ENCODE measurements around the gene SLC46A1.

Gene SLC46A1

DNA sequence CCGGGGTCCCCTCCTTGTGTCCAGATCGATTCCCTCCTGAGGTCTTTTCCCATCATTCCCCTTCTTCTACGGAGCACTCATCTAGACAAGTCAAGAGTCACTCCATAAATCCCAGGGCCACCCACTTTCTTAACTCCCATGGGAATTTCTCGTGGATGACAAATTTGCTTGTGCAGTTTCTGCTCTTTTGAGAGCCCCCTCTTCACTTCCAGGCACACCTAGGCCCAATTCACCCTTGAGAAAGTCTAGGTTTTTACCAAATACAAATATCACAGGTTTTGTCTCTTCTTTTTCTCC is 48.2 kb downstream of the SLC46A1 start:
- TF ChIP-seq, protein P1, sequence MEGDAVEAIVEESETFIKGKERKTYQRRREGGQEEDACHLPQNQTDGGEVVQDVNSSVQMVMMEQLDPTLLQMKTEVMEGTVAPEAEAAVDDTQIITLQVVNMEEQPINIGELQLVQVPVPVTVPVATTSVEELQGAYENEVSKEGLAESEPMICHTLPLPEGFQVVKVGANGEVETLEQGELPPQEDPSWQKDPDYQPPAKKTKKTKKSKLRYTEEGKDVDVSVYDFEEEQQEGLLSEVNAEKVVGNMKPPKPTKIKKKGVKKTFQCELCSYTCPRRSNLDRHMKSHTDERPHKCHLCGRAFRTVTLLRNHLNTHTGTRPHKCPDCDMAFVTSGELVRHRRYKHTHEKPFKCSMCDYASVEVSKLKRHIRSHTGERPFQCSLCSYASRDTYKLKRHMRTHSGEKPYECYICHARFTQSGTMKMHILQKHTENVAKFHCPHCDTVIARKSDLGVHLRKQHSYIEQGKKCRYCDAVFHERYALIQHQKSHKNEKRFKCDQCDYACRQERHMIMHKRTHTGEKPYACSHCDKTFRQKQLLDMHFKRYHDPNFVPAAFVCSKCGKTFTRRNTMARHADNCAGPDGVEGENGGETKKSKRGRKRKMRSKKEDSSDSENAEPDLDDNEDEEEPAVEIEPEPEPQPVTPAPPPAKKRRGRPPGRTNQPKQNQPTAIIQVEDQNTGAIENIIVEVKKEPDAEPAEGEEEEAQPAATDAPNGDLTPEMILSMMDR (IDR thresholded peaks at IDR 0.05; ENCODE audit: low read depth, low read length, missing control alignments): no peak
- no peak for DNase-seq (ENCODE audit: extremely low read depth, low read depth)
- peak overlapping the region; percentile 97 for H3K4me3 ChIP-seq (replicated peaks; ENCODE audit: low read depth, low read length)

DNA sequence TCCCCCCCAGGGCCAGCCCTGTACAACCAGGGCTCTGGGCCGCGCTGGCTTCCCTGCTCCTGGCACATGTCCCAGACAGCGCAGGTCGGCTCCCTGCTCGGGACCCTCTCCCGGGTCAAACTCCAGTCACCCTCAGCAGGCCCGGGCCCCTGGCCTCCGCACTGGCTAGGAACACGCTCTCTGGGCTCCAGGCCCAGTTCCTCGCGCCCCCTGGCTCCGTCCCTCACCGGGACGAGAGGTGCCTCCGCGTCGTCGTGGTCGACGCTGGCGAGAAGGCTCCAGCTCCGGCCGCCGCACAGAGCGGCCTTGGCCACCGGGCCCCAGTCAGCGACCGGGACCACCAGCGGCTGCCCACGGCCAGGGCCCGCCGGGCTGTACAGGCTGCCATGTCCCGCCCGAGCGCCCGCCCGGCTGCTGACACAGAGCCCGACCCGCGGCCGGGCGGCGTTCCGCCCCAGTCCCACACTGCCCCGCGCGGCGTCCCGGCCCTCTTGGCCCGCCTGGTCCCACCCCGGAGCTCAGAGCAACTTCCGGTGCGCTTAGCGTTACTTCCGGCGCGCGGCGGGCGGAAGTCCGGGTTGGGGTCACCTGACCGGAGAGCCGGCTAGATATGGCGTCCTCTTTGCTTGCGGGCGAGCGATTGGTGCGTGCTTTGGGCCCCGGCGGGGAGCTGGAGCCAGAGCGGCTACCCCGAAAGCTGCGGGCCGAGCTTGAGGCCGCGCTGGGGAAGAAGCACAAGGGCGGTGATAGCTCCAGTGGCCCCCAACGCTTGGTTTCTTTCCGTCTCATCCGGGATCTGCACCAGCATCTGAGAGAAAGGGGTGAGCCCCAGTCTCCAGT is 48.7 kb downstream of the SLC46A1 start, which contains the start of gene POLDIP2:
TSS of gene POLDIP2 (minus strand) at position 467 of the 840 bp plus-strand sequence. CDS start at position 388, 79 bp downstream.
- peak within 1 kb of the TSS; percentile 97 for H3K4me3 ChIP-seq (replicated peaks; ENCODE audit: low read depth, low read length)
- peak; percentile 73 for DNase-seq (ENCODE audit: extremely low read depth, low read depth)
- TF ChIP-seq, protein P1 (IDR thresholded peaks at IDR 0.05; ENCODE audit: low read depth, low read length, missing control alignments): no peak

DNA sequence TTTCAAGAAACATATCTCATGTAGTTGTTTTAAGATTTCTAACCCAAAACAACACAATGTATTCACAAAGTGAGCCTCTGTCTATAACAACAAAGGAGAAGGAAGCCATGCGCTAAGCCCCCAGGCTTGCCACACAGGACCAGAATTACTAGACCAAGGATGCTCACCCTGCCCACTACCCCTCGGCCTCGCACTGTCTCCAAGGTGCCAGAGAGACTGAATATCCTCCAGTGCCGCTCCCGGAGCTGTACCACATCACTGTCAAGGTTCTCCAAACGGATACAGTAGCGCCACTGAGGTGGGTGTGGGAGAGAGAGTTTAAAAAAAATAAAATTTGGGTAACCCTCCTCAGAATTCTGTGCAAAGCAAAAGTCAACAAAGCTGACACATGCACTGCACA is 55.7 kb downstream of the SLC46A1 start:
- no peak for DNase-seq (ENCODE audit: extremely low read depth, low read depth)
- TF ChIP-seq, protein P1 (IDR thresholded peaks at IDR 0.05; ENCODE audit: low read depth, low read length, missing control alignments): no peak
- no peak overlapping the region for H3K4me3 ChIP-seq (replicated peaks; ENCODE audit: low read depth, low read length)

DNA sequence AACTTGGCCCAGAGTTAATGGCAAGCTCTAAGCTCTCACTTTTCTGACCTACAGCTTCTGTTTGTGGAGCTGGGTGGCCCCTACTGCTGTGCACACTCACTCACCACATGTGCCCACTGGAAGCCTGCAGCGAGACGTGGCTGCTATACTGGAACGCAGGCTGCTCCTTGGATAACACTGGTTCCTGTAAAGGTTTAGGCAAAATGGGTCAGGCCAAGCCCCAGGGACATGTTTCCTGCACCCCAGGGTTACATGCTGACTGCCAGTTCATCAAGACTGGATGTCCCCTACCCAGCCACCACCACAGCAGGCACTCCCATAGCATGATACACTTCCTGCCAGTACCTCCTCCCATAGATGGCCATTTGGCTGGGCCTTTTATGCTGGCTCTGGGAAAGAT is 57.0 kb downstream of the SLC46A1 start:
- DNase-seq (ENCODE audit: extremely low read depth, low read depth): no peak
- TF ChIP-seq, protein P1 (IDR thresholded peaks at IDR 0.05; ENCODE audit: low read depth, low read length, missing control alignments): no peak
- no peak overlapping the region for H3K4me3 ChIP-seq (replicated peaks; ENCODE audit: low read depth, low read length)

DNA sequence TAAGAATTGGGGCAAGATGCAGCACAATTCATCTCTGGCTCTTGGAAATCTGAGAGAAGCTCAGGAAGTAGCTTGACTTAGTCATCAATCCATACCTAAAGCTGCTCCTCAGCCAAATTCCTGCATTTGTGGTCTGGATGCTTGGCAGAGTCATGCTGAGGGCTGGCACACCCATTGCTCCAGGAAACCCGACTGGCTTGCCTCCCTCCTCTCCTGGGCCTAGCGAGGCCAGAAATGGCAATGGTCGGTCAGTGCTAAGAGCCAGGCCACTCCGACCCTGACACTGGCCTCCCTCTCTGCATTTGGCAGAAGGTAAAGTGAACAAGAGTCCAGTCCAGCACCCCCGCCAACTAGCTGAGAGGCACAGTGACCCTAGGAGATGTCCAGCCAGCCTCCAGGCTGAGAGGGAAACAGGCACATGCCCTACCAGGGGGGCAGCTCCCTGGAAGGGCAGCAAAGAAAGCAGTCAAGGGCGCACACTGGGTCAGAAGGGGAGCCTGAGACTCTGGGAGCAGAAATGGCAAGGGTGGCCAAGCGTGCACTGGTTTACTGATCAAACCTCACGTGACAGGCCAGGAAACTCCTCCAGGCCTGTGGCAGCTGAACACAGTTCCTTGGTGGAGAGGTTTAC is 58.6 kb downstream of the SLC46A1 start:
- TF ChIP-seq, protein P1 (IDR thresholded peaks at IDR 0.05; ENCODE audit: low read depth, low read length, missing control alignments): no peak
- DNase-seq (ENCODE audit: extremely low read depth, low read depth): peak; percentile 59
- no peak overlapping the region for H3K4me3 ChIP-seq (replicated peaks; ENCODE audit: low read depth, low read length)

DNA sequence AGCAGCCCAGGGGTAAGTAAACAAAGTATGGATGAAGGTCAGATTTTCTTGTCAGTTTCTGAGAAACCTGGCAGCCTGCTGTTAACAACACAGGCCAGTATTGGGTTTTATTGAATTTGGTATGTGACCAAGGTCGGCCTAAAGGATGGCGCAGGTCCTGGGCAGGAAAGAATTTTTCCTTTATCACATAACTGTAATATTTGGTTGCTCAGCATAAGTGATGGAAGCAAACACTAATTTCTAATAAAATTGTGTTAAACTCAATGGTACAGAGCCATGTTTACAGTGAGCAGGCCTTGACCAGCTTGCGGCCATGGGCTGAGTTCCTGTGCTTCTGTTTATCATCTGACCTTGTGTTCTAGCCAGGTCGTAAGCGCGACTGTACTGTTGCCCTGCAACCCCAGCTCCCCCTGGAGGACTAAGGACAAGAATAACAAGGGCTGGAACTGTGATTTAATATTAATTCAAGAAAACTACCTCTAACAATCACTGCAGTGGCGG is 59.2 kb downstream of the SLC46A1 start:
- TF ChIP-seq, protein P1 (IDR thresholded peaks at IDR 0.05; ENCODE audit: low read depth, low read length, missing control alignments): peak; percentile 35
- no peak overlapping the region for H3K4me3 ChIP-seq (replicated peaks; ENCODE audit: low read depth, low read length)
- no peak for DNase-seq (ENCODE audit: extremely low read depth, low read depth)

Measured in HFF-Myc (cell line).